HG02571 (cell line): Measurements from ENCODE around the gene BBOX1.
"Not testable (repeated sequence)": the region's sequence is repeated elsewhere in the genome, so short reads cannot be mapped to it uniquely, and the experiment has no call there.

Experiments
- ATAC-seq: cut with Tn5 transposase; IDR thresholded peaks from one replicate; pipeline ENCODE4 v1.9.1; 2021; ENCODE audit warnings: mild to moderate bottlenecking, moderate library complexity; ENCODE audit not compliant: unreplicated experiment

Gene BBOX1

GRCh38 chr11:27174672-27175210 lies 134.1 kb downstream of the BBOX1 start:
- ATAC-seq = no peak

GRCh38 chr11:27175562-27175961 lies 134.9 kb downstream of the BBOX1 start:
- not testable (repeated sequence) for ATAC-seq
